ENCODE measurements around the gene NEGR1. TPM values are rescaled to one million over a fixed set of nuclear protein-coding genes. Genes with fewer than 3 reads are reported as not detected.

NEGR1 gene
- total RNA-seq, 1 experiment from 2014 or later: 0.03 TPM

DNA sequence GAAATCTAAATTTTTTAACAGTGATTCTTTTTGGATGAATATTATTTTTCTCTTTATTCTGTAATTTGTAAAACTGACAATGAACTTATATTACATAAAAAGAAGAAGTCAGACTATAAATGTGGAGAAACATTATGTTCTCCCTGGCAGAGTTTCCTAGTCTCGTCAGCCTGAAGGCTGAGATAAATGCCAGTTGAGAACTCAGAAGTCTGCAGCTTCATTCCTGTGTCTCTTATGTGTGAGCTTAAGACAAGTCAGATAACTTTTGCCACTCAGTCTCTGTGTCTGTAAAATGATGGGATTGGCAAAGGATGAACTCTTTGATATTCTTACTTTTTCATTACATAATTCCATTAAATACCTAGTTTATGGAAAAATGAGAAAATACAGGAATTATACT lies 632.7 kb downstream of the NEGR1 start:
- in situ Hi-C loops (cut with HindIII; ENCODE audit: low pct_unique_long_range_greater_than_20kb, low sequenced_read_pairs): no loop called here
- DNase-seq (ENCODE audit: low read depth): no peak

DNA sequence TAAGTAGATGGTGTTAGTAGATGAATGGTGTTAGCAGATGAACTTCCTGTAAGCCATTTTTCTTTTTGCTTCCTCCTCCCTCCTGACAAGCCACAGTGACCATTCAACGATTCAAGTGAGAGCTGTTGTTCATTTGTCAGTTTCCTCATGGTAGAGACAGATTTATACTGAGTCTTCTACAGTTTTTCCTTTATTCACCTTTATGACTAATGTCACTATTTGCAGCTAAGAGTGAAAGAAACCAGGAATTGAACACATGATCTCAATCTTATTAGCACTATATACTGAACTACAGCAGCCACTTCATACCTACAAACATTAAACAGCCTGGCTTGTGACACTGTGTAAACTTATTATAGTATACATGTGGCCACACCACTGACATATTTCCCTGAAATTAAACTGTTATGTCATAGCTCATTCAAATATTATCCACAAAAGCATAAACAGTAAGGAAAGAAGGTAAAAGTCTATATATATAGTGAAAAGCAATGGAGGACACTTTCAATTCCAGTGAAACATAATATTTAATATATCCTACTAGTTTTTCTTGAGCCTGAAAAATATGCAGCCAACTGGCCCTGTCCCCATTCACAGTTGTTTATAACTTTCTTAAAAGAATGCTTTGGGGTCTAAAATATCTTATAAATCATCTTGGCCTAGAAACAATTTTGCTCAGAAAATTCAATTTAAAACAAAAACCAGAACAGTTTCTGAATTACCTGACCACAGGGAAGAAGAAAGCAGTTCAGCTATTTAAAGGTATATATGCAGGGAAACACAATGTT lies 634.6 kb downstream of the NEGR1 start:
- DNase-seq (ENCODE audit: low read depth): no peak
- in situ Hi-C loops (cut with HindIII; ENCODE audit: low pct_unique_long_range_greater_than_20kb, low sequenced_read_pairs): no loop called here

DNA sequence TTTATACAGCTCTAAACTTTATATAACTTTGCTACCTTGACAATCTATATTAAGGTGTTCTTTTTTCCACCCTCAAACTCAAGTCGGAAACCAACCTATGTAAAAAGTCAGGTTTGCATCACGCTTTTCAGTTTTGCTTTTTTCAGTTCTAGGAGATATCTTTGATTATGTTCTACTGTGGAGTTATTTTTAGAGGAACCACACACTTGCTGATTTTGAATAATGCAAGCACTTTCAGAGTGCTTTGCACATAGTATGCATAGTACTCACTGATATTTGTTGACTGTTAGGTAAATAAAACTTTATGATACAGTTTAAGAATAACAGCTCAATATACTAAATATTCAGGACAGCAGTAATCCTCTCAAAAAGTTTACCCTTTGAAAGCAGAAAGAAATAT lies 637.3 kb downstream of the NEGR1 start:
- in situ Hi-C loops (cut with HindIII; ENCODE audit: low pct_unique_long_range_greater_than_20kb, low sequenced_read_pairs): no loop called here
- DNase-seq (ENCODE audit: low read depth): no peak

DNA sequence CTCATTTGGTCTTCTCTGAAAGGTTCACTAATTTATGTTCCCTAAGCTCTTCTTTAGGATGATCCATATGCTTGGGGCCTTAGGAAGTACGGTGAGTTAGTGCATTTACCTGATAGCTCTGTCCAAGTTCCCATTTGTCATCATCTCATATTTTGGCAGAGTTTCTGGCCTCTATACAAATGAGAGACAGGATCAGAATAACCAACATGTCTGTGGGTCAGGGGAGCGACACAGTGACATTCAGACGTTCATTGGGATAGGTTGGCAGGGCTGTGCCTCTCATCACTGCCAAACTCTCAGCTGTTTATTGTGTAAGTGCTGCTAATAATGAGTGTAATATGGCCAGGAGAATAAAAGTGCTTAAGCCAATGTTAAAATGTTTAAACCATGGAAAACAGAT lies 640.4 kb downstream of the NEGR1 start:
- in situ Hi-C loops (cut with HindIII; ENCODE audit: low pct_unique_long_range_greater_than_20kb, low sequenced_read_pairs): no loop called here
- DNase-seq (ENCODE audit: low read depth): no peak

DNA sequence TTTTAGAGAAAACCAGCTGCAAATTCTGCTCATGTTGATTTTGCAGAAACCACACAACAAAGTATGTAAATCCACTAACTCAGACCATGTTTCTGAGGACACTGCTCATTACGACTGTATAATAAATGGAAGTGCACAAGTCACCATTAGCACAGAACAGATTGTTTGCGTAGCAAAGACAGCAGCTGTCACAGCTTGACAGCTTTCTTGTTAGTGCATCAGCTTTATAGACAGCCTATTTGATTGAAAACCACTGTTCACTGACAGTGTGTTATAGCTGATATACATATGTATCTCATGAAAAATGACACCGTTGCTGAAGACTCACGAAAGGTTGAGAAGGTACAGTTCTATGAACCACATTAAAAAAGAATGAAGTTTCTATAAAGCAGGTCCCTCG lies 641.3 kb downstream of the NEGR1 start:
- in situ Hi-C loops (cut with HindIII; ENCODE audit: low pct_unique_long_range_greater_than_20kb, low sequenced_read_pairs): no loop called here
- no peak for DNase-seq (ENCODE audit: low read depth)

DNA sequence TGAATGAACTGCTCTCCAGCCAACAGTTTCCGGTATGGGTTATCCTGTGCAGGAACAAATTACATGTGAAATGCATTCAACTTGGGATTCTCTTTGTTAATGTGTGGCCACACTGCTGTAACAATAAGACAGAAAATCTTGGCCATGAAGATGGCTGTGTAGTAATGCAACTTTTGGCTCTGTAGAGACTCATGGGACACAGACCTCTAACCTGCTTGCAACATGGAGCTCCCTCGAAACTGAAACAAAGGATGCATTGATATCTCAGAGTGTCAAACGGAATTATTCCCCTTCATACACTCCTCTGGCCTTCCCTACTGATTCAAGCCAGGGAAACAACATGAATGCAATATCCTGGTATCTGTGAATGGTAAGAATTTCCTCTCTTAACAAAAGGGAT lies 642.2 kb downstream of the NEGR1 start:
- in situ Hi-C loops (cut with HindIII; ENCODE audit: low pct_unique_long_range_greater_than_20kb, low sequenced_read_pairs): no loop called here
- DNase-seq (ENCODE audit: low read depth): no peak

DNA sequence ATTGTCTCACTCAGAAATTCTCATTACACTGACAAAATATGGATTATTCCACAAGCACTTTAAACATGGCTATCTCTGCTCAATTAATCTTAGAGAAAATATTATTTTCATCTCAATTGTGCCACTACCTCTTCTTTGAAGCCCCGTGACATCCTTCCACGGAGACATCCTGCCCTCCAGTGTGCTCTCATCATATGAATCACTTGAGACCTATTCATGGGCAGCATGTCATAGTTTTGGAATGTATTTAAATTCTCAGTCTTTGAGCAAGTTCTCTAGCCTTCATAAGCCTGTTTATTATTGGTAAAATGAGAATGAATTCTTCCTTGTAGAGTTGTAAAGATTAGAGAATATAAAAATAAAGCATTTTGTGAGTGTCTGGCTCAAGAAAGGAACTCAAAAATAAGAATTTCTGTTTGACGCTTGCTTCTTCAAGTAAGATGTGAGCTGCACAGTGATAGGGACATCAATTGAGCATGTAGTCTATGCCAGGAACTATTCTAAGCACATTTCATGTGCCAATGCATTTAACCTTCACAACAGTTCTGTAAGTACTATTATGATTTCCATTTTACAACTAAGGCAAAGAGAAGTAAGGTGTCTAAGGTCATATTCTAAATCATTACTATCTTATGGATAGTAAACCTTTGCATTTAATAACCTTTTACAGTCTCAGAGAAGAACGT lies 644.1 kb downstream of the NEGR1 start:
- no peak for DNase-seq (ENCODE audit: low read depth)
- in situ Hi-C loops (cut with HindIII; ENCODE audit: low pct_unique_long_range_greater_than_20kb, low sequenced_read_pairs): no loop called here

DNA sequence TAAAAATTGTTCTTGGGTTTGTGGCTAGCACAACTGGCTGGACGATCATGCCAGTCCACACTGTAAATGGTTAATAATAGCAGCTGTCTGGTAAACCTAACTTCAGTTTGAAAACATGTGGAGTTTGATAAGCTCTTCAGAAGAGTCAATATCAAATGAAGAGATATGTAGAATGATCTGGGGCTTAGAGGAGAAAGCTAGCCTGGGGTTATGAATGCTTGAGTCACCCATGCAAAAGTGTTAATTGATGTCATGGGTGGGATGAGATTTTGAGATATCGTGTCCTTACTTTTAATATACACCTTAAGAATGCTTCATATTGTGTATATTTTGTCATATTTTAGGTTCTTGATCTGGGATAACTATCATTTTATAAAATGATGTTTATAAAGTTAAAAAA lies 646.8 kb downstream of the NEGR1 start:
- in situ Hi-C loops (cut with HindIII; ENCODE audit: low pct_unique_long_range_greater_than_20kb, low sequenced_read_pairs): no loop called here
- DNase-seq (ENCODE audit: low read depth): no peak

DNA sequence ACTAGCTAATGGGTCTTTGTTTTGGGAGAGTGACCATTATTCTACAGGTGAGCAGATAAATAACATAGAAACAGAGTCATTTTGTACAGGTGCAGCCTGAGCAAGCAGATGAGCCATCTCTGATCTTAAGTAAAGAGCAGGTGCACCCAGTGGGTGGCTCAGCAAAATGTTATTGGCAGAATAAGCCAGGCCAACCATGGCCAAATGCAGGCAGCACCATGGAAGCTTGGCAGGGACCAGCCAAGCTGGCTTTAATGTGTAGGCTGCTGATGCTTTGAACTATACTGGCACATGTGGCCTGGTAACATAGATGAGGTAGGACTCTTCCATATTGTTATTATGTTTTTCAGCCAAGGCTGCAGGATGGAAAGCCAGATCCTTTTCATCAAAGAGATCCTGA lies 648.2 kb downstream of the NEGR1 start:
- no peak for DNase-seq (ENCODE audit: low read depth)
- in situ Hi-C loops (cut with HindIII; ENCODE audit: low pct_unique_long_range_greater_than_20kb, low sequenced_read_pairs): no loop called here

DNA sequence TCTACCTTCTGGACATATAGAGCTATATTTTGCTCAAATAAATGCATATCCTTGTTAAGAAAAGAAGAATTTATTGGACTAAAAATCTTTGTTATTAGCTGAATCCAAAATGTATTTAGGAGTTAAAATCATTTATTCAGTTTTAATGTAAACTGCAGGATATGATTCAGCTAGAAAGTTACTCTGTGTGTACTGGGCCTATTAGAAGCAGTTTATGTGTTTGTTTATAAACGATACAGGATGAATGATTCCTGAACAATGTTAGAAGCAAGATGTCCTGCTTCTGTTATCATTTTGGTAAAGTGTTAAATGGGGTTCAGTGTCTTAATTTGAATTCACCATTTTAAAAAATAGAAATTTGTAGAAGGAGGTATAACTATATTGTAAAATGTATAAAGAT lies 652.3 kb downstream of the NEGR1 start:
- no peak for DNase-seq (ENCODE audit: low read depth)
- in situ Hi-C loops (cut with HindIII; ENCODE audit: low pct_unique_long_range_greater_than_20kb, low sequenced_read_pairs): no loop called here

DNA sequence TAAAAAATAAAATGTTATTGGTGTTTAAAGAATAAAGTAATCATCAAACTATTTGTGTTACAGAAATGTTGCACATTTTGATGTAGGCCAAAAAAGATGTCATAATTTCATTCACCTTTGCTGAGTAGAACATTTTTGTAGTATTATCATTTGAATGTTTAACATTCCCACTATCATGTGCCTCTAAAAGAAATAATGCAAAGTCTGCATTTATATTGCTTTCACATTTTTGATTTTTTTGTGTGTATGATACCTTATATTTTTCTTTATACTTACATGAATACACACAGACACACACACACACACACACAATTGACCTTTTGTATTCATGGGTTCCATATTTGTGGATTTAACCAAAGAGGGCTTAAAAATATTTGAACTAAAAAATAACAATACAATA lies 657.3 kb downstream of the NEGR1 start:
- DNase-seq (ENCODE audit: low read depth): no peak
- in situ Hi-C loops (cut with HindIII; ENCODE audit: low pct_unique_long_range_greater_than_20kb, low sequenced_read_pairs): no loop called here

DNA sequence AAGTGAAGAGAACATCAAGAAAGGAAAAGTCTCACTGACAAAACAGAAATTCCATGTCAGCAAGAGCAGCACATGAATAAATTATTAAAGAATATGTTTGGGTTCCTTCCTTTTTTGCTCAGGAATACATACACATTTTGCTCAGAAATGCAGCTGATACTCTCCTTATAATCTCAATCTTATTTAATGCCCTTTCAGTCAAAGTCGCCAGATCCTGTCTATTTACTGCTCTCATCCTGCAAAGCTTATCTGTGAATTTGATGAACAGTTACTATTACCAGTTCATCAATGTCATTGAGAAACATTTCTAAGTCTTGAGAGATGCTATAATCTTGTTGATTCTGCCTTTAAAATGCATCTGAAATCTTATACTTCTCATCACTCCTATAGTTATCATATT lies 658.5 kb downstream of the NEGR1 start:
- in situ Hi-C loops (cut with HindIII; ENCODE audit: low pct_unique_long_range_greater_than_20kb, low sequenced_read_pairs): no loop called here
- DNase-seq (ENCODE audit: low read depth): no peak

DNA sequence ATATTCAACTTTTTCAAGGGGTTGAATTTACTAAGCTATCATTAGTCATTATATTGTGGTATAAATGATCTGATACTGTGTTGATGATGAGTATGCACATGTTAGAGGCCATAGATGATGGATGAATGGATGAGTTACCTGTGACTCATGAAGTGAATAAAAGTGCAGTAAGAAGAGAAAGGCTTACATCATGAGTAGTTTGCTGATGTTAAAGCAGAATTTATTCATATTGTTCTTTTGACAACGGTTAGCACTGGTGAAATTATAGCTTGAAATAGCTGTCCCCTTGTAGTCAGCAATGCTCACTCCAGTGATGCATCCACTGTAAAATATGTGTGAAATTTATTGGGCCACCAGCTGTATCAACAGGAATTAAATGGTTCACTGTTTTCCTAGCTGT lies 660.6 kb downstream of the NEGR1 start:
- no peak for DNase-seq (ENCODE audit: low read depth)
- in situ Hi-C loops (cut with HindIII; ENCODE audit: low pct_unique_long_range_greater_than_20kb, low sequenced_read_pairs): no loop called here

DNA sequence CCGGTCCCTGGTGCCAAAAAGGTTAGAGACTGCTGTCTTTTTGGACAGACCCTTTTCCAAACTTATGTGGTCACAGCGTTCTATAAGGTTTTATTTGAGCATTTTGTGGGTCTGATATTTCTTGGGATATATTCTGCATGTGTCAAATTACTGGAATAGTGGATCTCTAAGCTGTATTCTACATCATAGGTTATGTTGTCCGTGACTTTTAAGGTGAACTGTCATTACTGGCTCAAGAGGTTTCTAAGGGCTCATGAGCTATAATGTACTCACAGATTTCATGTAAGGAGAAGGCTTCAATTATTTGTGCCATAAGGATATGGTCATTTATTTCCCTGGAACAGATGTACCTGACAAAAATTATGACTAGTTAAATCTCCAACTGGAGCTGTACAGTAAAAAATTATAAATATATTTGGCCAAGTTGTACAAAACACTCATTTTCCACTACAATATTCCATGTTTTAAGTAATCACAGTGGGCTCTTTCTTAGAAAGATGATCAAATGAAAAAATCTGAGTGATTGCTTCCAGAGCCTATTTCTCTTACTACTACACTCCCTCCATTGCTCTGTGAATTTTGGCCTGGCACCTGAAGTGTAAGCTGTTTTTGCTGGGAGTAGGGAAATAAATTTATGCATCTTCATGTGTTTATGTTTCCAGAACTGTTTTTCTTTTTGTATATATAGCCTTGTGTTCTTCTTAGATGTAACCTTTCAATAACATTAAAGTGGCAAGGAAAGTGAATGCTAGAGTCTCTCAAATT lies 663.4 kb downstream of the NEGR1 start:
- in situ Hi-C loops (cut with HindIII; ENCODE audit: low pct_unique_long_range_greater_than_20kb, low sequenced_read_pairs): no loop called here

DNA sequence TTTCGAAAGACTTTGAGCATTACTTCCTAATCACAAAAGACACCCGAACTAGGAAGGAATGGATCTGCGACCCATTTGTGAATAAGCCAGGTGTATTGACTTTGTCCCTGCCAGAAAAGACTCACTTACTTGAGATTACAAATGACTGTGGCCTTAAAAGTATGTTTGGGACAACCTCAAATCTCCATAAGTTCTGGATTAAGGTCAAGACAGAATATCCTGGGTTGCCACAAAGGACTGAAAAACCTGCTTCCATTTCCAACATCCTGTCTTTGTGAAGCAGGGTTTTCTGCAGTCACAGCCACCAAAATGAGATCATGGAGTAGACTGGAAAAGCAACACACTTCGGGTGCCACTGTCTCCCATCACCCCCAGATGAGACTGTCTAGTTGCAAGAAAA lies 664.1 kb downstream of the NEGR1 start:
- DNase-seq (ENCODE audit: low read depth): no peak
- in situ Hi-C loops (cut with HindIII; ENCODE audit: low pct_unique_long_range_greater_than_20kb, low sequenced_read_pairs): no loop called here

More for the DNA sequence above, 663.4 kb downstream of the NEGR1 start:
- no peak for DNase-seq (ENCODE audit: low read depth)

DNA sequence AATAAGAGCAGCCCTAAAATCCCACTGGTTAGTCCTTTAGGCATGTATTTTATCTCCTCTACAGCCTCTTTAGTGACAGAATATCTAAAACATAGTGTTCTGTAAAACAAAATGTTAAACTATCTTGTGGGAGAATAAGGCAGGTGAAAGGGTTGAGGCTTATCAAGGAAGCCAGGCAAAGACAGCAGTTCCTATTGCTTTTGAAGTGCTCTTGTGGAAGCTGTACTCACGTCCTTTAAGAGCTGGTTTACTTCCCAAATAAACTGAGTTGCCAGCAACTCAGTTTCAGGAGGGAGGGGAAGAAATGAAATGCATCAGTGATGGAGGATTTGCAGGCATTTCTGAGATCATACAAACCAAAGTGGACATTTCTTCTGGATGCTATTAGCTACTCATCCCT lies 671.9 kb downstream of the NEGR1 start:
- in situ Hi-C loops (cut with HindIII; ENCODE audit: low pct_unique_long_range_greater_than_20kb, low sequenced_read_pairs): no loop called here
- DNase-seq (ENCODE audit: low read depth): no peak

DNA sequence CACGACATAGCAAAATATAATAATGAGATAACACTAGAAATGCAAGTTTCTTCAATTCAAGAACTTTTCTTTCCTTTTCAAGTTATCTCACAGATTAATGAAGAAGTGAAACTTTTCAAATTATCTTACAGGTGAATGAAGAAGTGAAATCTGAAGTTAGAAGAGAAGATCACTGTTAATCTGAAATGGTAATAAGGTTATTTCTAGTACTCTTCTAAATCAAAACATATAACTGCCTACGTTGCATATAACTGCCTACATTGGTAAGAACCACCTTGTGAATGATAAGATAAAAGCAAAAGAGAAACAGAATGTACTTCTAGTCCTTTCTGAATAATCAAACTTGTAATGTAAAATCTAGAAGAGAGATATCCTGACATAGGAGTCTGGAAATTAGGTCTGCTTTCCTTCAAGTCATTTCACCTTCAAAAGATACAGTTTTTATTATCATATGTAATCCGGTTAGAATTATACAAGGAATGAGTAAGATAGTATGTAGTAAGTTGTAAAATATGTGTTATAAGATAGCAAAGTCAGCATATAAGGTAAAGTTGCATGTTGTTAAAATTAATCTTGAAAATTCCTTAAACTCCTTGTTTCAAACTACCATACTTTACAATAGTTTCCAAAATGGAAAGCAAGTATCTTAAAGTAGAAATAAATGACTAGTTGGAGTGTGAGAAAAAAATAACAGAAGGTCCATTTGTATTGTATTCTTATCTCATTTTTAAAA lies 679.1 kb downstream of the NEGR1 start:
- DNase-seq (ENCODE audit: low read depth): no peak
- in situ Hi-C loops (cut with HindIII; ENCODE audit: low pct_unique_long_range_greater_than_20kb, low sequenced_read_pairs): no loop called here

DNA sequence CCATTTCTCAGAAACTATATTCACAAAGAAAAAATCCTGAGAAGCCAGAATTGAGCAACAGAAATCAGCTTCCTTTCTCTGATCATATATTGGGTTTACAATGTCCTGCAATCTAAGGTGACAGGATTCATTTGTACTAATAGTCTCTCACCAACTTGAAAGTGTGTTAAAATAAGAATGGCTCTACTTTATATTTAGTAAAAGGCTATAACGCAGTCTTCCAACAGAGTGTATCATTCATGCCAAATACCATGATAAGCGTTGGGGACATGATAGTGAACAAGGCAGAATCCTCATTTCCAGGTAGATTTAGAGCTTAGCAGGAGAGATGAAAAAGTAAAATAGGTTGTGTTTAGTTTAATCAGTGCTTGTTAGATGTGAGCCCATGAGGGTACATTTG lies 682.3 kb downstream of the NEGR1 start:
- in situ Hi-C loops (cut with HindIII; ENCODE audit: low pct_unique_long_range_greater_than_20kb, low sequenced_read_pairs): no loop called here
- DNase-seq (ENCODE audit: low read depth): no peak

DNA sequence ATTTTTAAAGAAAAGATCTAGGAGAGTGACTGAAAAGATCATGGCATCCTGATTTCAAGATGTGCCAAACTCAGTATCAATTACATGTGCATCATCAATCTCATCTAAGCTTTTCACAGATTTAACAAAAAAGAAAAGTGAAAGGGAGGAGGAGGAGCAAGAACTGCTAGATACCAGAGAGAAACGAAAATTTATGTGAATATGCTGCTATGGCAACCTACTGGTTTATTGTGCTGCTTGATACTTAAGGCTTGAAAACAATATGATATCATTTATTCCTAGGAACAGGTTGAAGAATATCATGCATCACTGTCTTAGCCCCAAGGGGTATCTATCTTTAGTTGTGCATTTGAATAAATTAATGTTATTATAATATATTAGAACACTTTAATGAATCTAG lies 683.0 kb downstream of the NEGR1 start:
- in situ Hi-C loops (cut with HindIII; ENCODE audit: low pct_unique_long_range_greater_than_20kb, low sequenced_read_pairs): no loop called here
- DNase-seq (ENCODE audit: low read depth): no peak

Measured in Caki2 (cell line).